Islet of Langerhans (tissue), 1 donor: ENCODE measurements around the gene LCNL1.

ENCODE experiments used
- FAIRE-seq: peaks from one replicate; lab custom pipeline; 2011; peaks lifted over from hg19 to GRCh38; lab: Jason Lieb, UNC

LCNL1 gene

DNA sequence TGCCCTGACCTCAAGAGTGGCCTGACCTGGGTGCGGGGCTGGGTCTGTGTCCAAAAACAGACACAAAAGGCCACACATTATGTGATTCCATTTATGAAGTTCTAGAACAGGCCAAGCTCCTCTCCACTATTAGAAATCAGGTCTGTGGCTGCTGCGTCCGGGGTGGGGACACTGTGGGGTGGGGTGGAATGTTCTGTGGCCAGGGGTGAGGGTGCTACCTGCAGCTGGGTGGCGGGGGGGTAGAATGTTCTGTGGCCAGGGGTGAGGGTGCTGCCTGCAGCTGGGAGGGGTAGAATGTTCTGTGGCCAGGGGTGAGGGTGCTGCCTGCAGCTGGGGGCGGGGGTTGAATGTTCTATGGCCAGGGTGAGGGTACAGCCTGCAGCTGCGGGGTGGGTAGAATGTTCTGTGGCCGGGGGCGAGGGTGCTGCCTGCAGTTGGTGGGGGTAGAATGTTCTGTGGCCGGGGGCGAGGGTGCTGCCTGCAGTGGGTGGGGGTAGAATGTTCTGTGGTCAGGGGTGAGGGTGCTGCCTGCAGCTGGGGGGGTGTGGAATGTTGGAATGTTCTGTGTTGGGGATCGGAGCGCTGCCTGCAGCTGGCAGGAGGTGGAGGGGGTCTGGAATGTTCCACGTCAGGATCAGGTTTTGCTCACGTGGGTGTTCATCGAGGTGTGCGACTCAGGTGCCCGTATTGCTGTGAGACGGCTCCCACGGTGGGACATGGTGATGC, 22.4 kb upstream of the LCNL1 start:
- no peak for FAIRE-seq

GRCh38 chr9:136960938-136961275, 21.9 kb upstream of the LCNL1 start:
- no peak for FAIRE-seq

DNA sequence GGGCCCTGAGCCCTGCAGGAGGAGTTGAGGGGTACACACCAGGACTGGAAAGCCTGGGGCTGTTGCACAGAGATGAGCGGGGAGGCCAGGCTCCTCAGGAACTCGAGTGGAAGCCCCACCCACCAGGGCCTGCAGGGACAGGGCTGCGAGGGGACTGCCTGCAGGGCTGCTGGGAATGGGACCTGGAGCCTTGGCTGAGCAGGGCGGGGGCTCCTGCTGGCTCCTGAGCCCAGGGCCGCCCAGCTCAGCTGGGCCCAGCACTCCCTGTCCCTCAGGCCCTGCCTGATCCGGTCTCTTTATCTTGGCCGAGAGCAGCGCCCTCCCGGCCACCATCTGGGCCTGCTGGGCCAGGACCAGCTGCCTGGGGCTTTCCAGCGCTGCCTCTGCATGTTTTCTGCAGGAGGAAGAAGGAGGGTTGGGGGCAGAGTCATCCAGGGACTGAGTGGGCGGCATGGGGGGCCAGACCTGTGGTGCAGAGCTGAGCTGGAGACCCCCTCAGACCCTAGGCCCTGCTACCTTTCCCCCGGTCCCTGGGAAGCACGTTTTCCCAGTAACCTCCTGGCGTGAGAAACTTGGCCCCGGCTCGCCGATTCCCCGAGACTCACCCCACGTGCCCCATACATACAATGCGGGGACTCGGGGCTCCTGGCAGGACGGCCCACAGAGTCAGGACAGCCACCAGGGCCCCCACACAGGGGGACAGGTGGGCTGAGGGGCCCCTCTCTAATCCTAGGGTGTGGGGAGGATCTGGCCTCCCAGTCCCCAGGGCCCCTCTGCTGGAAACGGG, 21.3 kb upstream of the LCNL1 start:
- no peak for FAIRE-seq

GRCh38 chr9:136962163-136962562, 20.6 kb upstream of the LCNL1 start:
- FAIRE-seq: no peak

- no peak for FAIRE-seq
These were observed 20.0 kb upstream of the LCNL1 start for GRCh38 chr9:136962701-136963248.

DNA sequence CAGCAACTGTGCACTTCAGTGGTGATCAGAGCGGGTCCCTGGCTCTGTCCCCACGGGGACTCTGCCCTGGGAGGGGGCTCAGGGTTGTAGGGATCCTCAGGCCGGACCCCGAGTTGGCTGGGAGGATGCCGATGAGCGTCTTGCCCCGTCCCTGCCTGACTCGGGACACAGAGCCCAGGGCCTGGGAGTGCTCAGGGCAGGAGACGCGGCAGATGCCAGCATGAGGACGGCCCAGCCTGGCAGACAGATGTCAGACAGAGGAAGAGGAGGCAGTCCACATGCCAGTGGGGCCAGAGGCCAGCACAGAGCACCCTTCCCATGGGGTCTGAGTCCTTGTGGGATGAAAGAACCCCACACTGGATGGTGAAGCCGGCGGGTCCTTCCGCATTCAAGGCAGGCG, 19.5 kb upstream of the LCNL1 start:
- no peak for FAIRE-seq

DNA sequence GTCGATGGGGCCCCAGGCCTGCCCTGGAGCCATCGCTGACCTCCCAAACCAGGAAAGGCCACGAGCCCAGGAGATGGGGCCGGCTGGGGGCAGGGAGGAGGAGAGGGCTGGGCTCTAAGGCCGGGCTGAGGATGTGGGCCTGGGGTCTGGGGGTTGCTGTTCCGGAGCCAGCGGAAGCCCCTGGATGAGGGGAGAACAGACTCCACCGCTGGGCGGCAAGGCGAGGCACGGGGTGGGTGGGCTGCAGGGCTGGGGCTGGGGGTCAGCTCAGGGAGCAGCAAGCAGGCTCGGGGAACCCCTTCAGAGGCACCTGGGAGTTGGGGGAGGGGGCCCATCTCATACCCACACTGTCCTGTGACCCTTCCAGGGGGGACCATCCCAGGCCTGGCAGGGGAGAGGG, 19.0 kb upstream of the LCNL1 start:
- no peak for FAIRE-seq

- FAIRE-seq: no peak
These were observed 18.6 kb upstream of the LCNL1 start for GRCh38 chr9:136964171-136964689.

GRCh38 chr9:136964833-136965422, 17.9 kb upstream of the LCNL1 start:
- no peak for FAIRE-seq

DNA sequence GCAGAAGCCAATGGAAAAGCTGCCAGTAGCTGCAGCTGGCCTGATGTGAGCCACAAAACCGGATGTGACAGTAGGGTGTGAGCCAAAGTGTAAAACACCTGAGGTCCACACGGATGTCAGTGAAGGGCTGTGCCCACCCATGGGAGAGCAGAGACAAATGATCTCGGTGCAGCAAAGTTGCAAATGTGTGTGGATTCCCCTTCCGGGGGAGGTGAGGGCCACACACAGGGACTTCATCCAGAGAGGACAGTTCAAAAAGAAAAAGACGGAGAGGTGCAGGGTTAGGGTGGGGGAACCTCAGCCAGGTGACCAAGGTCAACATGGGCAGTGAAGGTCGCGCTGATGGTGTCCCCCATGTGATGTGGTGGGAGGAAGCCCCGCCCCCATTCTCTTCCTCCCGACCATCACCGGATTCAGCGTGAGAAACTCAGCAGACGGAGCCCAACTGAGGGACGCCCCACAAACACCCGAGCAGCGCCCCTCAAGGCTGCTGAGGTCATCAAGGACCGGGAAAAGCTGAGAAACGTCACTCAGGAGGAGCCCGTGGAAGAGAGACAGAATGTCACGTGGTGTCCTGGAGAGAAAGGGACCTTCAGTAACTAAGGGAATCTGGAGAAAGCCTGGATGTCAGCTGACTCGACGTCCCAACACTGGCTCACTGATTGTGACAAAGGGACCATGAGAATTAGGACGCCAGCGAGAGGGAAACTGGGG, 16.9 kb upstream of the LCNL1 start:
- FAIRE-seq: no peak

- no peak for FAIRE-seq
These were observed 14.3 kb upstream of the LCNL1 start for GRCh38 chr9:136968333-136969127.

DNA sequence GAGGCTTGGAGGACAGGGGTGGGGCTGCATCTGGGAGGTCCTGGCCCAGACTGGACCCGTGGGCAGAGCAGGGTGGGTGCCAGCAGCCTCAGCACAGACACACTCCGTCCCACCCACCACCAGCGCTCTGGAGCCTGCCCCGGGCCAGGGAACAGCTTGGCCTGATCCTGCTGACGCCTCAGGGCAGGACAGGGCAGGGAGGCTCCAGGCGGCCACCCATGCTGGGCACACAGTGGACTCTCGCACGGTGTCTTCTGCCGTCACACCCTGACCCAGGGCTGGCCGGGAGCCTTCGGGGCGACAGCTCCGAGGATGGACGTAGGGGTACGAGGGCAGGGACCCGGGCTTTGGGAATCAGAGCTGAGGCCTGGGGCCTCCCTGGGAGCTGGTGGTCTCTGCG, 13.6 kb upstream of the LCNL1 start:
- FAIRE-seq: no peak

GRCh38 chr9:136969774-136970173, 13.0 kb upstream of the LCNL1 start:
- no peak for FAIRE-seq

GRCh38 chr9:136970361-136970760, 12.4 kb upstream of the LCNL1 start:
- no peak for FAIRE-seq

- FAIRE-seq: no peak
These were observed 11.0 kb upstream of the LCNL1 start for GRCh38 chr9:136971746-136972145.

DNA sequence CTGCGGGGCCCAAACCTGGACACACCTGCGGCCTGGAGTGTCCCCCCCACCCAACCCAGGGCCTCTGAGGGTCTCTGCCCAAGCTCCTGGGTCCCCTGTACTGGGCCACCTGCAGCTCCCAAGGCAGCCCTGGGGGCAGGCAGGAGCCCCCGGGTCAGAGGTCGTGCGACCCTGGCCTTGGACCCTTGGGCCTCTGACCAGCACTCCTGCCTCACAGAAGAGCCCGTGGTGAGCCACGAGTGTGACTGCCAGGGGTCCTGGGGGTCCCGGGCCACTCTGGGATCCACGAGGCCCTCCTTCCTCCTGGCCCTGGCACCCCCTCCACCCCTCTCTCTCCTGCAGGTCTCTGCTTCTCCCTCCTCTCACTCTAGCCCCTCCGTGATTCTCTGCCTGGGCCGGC, 10.5 kb upstream of the LCNL1 start:
- no peak for FAIRE-seq

- no peak for FAIRE-seq
These were observed 10.1 kb upstream of the LCNL1 start for GRCh38 chr9:136972743-136973142.

- FAIRE-seq: no peak
These were observed 8.9 kb upstream of the LCNL1 start for GRCh38 chr9:136973618-136974617.

- FAIRE-seq: no peak
These were observed 7.8 kb upstream of the LCNL1 start for GRCh38 chr9:136974817-136975535.

DNA sequence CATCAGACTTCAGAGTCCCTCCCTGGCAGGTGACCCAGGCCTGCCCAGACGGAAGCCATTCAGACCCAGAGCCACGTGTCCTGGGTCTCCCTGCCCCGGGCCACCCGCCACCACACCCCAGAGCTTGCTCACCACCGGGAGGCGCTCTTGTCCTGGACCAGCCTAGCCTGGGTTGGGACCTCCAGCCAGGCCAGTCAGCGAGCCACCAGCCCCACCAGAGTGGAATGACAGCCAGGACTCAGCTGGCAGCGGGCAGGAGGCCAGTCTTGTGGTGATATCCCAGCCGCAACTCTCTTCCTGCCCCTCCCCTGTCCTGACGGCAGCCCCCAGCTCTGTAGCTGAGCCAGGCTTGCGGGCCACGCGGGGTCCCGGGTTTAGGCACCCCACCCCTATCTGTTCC, 7.1 kb upstream of the LCNL1 start:
- no peak for FAIRE-seq
